Measurements from ENCODE around the gene ADGRL2.

Gene ADGRL2

DNA sequence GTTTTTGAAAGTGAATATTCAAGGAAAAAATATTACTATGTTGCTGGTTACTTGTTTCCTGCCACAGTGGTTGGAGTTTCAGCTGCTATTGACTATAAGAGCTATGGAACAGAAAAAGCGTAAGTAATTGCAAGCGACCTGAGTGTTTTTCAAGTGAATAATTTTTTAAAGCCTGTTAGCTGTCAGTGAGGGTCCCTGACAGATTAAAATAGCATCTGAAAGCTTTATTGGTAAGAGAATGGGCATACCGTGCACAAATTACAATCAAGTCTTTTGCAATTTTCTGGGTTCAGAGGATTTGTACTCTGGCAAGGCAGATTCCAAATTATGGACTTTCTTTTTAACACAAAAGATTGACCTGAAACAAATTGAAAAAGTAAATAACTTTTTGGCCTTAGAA lies 169.7 kb downstream of the ADGRL2 start:
- Histone ChIP-seq H2AK5ac (ENCODE audit: low read length) (no peak overlapping the region), H2BK15ac (replicated peaks; ENCODE audit: low read depth) (no peak overlapping the region), H4K8ac (ENCODE audit: low read depth, low read length) (no peak overlapping the region), H3K4me1 (ENCODE audit: control insufficient read depth, low read depth, low read length) (no peaks in the 10 kb centered on the region), H3K79me1 (ENCODE audit: low read length) (peaks cover 2% of the 10 kb centered on the region), H2BK5ac (ENCODE audit: low read length) (no peak overlapping the region), H3K36me3 (ENCODE audit: control insufficient read depth, insufficient read depth, low read length) (no peaks in the 10 kb centered on the region), H3K79me2 (ENCODE audit: control insufficient read depth, insufficient read depth, low read length) (no peaks in the 10 kb centered on the region), H3K23ac (ENCODE audit: low read length) (no peak overlapping the region), H2BK120ac (ENCODE audit: low read depth, low read length) (no peak overlapping the region), H3K18ac (ENCODE audit: low read length) (no peak overlapping the region), H3K4ac (ENCODE audit: low read depth, low read length) (no peak overlapping the region), H3K27ac (ENCODE audit: low read depth, low read length) (no peak overlapping the region), H3K9ac (ENCODE audit: low read length) (no peak overlapping the region), H3K4me2 (ENCODE audit: low read length) (no peak overlapping the region), H4K5ac (ENCODE audit: low read length) (no peak overlapping the region), H3K4me3 (ENCODE audit: low read length) (no peak overlapping the region), H3K27me3 (ENCODE audit: insufficient read depth, low read length, poor library complexity) (no peaks in the 10 kb centered on the region), H3K56ac (ENCODE audit: low read length) (no peak overlapping the region)
- no peak for DNase-seq
- WGBS (ENCODE audit: extremely low coverage, insufficient coverage, low lambda C conversion rate), result no CpG with 5 or more reads among the region's 3 CpGs

DNA sequence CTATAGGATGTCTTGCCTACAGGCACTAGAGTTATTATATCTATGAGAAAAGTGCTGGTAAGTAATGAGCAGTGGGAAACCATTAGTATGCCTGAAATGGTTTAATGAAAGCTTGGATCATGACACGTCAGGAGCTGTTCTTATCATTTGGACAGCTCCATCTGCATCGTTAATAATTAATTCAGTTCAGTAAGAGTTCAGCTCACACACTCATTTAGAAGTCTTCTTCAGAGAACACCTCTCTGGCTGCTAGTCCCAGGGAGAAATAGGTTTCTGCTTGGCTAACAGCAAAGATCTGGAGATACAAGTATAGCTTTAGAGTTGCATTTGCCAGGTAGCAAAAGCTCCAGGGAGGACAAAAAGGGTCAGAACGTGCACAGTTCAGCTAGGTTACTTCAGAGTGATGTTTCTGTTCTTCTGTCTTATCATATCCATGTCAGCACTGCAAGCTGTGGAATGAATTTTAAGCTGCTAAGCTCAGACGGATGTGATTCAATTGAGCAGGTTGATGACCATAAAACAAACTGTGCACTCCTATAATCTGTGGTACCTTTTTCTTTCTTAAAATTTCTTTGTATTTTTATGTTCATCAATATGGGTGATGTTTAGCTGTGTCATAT lies 173.6 kb downstream of the ADGRL2 start:
- no peaks in the 10 kb centered on the region for H3K27me3 ChIP-seq (ENCODE audit: insufficient read depth, low read length, poor library complexity)
- no peak overlapping the region for H2BK15ac ChIP-seq (replicated peaks; ENCODE audit: low read depth)
- no peak overlapping the region for H3K23ac ChIP-seq (ENCODE audit: low read length)
- H3K36me3 ChIP-seq (ENCODE audit: control insufficient read depth, insufficient read depth, low read length), result no peaks in the 10 kb centered on the region
- no peak overlapping the region for H4K8ac ChIP-seq (ENCODE audit: low read depth, low read length)
- H3K56ac ChIP-seq (ENCODE audit: low read length), result no peak overlapping the region
- no peak overlapping the region for H3K9ac ChIP-seq (ENCODE audit: low read length)
- no peak overlapping the region for H2AK5ac ChIP-seq (ENCODE audit: low read length)
- no peak overlapping the region for H3K4me2 ChIP-seq (ENCODE audit: low read length)
- H3K27ac ChIP-seq (ENCODE audit: low read depth, low read length), result no peak overlapping the region
- no peak overlapping the region for H4K5ac ChIP-seq (ENCODE audit: low read length)
- H3K4me3 ChIP-seq (ENCODE audit: low read length), result no peak overlapping the region
- DNase-seq, result no peak
- no peaks in the 10 kb centered on the region for H3K4me1 ChIP-seq (ENCODE audit: control insufficient read depth, low read depth, low read length)
- no peak overlapping the region for H2BK5ac ChIP-seq (ENCODE audit: low read length)
- no peaks in the 10 kb centered on the region for H3K79me1 ChIP-seq (ENCODE audit: low read length)
- no CpG with 5 or more reads among the region's 4 CpGs for WGBS (ENCODE audit: extremely low coverage, insufficient coverage, low lambda C conversion rate)
- H3K18ac ChIP-seq (ENCODE audit: low read length), result no peak overlapping the region
- no peak overlapping the region for H2BK120ac ChIP-seq (ENCODE audit: low read depth, low read length)
- H3K4ac ChIP-seq (ENCODE audit: low read depth, low read length), result no peak overlapping the region
- no peaks in the 10 kb centered on the region for H3K79me2 ChIP-seq (ENCODE audit: control insufficient read depth, insufficient read depth, low read length)

DNA sequence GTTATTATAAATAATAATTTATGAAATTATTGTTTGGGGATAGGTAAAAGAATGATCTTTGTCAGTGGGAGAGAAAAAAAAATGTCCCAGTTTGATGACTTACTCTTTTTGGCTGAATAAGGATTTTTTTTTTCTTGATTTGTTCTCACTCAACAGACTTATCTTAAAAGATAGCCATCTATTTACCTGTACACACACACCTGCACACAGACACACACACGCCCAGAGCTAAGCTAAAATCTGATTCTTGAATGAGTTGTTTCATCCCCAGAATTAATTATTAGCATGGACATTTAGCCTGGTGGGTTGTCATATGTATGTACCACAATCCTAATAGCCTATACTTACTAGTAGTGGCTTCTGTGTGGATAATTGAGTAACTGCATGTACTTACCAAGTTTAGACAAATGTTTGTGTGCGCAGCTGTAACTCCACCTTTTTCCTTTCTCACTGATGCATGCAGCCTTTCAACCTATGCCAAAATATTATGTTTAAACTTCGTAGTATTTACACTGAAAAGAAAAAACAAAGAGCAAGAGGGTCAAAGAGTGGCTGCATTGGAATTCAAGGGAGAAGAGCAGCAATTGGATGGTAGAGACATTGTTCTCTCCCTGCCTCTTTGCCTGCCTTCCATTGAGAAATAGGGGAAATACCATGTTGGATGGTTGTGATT lies 174.3 kb downstream of the ADGRL2 start:
- no peak overlapping the region for H3K27ac ChIP-seq (ENCODE audit: low read depth, low read length)
- H3K4ac ChIP-seq (ENCODE audit: low read depth, low read length), result no peak overlapping the region
- no peak overlapping the region for H4K8ac ChIP-seq (ENCODE audit: low read depth, low read length)
- no peak overlapping the region for H3K4me2 ChIP-seq (ENCODE audit: low read length)
- H3K56ac ChIP-seq (ENCODE audit: low read length), result no peak overlapping the region
- no peak overlapping the region for H3K4me3 ChIP-seq (ENCODE audit: low read length)
- no peaks in the 10 kb centered on the region for H3K79me2 ChIP-seq (ENCODE audit: control insufficient read depth, insufficient read depth, low read length)
- DNase-seq, result no peak
- H3K4me1 ChIP-seq (ENCODE audit: control insufficient read depth, low read depth, low read length), result no peaks in the 10 kb centered on the region
- no peak overlapping the region for H2AK5ac ChIP-seq (ENCODE audit: low read length)
- H3K23ac ChIP-seq (ENCODE audit: low read length), result no peak overlapping the region
- no peak overlapping the region for H2BK120ac ChIP-seq (ENCODE audit: low read depth, low read length)
- H3K18ac ChIP-seq (ENCODE audit: low read length), result no peak overlapping the region
- no peak overlapping the region for H3K9ac ChIP-seq (ENCODE audit: low read length)
- H3K27me3 ChIP-seq (ENCODE audit: insufficient read depth, low read length, poor library complexity), result no peaks in the 10 kb centered on the region
- H2BK15ac ChIP-seq (replicated peaks; ENCODE audit: low read depth), result no peak overlapping the region
- H3K36me3 ChIP-seq (ENCODE audit: control insufficient read depth, insufficient read depth, low read length), result no peaks in the 10 kb centered on the region
- no peak overlapping the region for H4K5ac ChIP-seq (ENCODE audit: low read length)
- WGBS (ENCODE audit: extremely low coverage, insufficient coverage, low lambda C conversion rate), result no CpG with 5 or more reads among the region's 3 CpGs
- no peaks in the 10 kb centered on the region for H3K79me1 ChIP-seq (ENCODE audit: low read length)
- no peak overlapping the region for H2BK5ac ChIP-seq (ENCODE audit: low read length)

DNA sequence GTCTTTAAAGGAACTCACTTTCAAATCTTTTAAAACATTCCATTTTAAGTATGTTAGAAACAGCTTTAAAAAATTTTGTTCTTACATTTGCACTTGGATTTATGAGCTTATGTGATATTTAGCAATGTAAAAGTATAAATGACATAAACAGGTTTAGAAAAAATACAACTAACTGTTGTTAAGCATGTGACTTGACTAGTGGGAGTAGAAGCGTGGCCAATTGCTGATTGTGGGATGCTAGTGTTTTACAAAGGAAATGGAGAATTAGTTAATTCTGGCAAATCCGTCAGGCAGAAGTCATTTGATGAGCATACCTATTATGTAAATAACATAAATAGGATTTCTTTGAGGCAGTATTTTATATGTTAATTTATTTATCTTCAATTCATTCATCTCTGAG lies 175.8 kb downstream of the ADGRL2 start:
- no peaks in the 10 kb centered on the region for H3K36me3 ChIP-seq (ENCODE audit: control insufficient read depth, insufficient read depth, low read length)
- no peak overlapping the region for H2AK5ac ChIP-seq (ENCODE audit: low read length)
- no peak overlapping the region for H4K5ac ChIP-seq (ENCODE audit: low read length)
- H2BK15ac ChIP-seq (replicated peaks; ENCODE audit: low read depth), result no peak overlapping the region
- no peak overlapping the region for H3K4ac ChIP-seq (ENCODE audit: low read depth, low read length)
- H3K4me3 ChIP-seq (ENCODE audit: low read length), result no peak overlapping the region
- H2BK120ac ChIP-seq (ENCODE audit: low read depth, low read length), result no peak overlapping the region
- no peak overlapping the region for H3K56ac ChIP-seq (ENCODE audit: low read length)
- H3K27me3 ChIP-seq (ENCODE audit: insufficient read depth, low read length, poor library complexity), result no peaks in the 10 kb centered on the region
- no peaks in the 10 kb centered on the region for H3K4me1 ChIP-seq (ENCODE audit: control insufficient read depth, low read depth, low read length)
- H3K9ac ChIP-seq (ENCODE audit: low read length), result no peak overlapping the region
- no peaks in the 10 kb centered on the region for H3K79me1 ChIP-seq (ENCODE audit: low read length)
- WGBS (ENCODE audit: extremely low coverage, insufficient coverage, low lambda C conversion rate), result no CpG with 5 or more reads among the region's 2 CpGs
- H3K23ac ChIP-seq (ENCODE audit: low read length), result no peak overlapping the region
- H3K4me2 ChIP-seq (ENCODE audit: low read length), result no peak overlapping the region
- H3K27ac ChIP-seq (ENCODE audit: low read depth, low read length), result no peak overlapping the region
- no peaks in the 10 kb centered on the region for H3K79me2 ChIP-seq (ENCODE audit: control insufficient read depth, insufficient read depth, low read length)
- H3K18ac ChIP-seq (ENCODE audit: low read length), result no peak overlapping the region
- no peak overlapping the region for H2BK5ac ChIP-seq (ENCODE audit: low read length)
- H4K8ac ChIP-seq (ENCODE audit: low read depth, low read length), result no peak overlapping the region
- no peak for DNase-seq

DNA sequence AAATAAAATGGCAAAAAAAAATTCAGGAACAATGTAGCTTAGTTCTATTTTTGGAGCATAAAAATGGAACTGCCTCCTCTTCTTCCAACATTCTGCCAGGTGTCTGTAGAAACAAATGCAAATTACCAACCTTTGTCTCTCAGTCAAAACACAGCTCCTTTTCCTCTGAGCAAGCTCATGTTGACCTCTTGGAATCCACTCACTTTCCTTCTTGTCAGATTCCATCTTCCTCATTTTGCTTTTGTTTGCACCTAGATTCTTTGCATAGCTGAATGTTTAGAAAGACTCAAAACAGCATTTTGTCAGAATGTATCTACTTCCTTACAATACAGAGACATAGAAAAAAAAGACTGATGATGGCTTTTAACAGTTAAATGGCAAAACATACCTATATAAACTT lies 178.2 kb downstream of the ADGRL2 start:
- Histone ChIP-seq H4K5ac (ENCODE audit: low read length) (no peak overlapping the region), H3K27ac (ENCODE audit: low read depth, low read length) (no peak overlapping the region), H3K27me3 (ENCODE audit: insufficient read depth, low read length, poor library complexity) (no peaks in the 10 kb centered on the region), H2BK15ac (replicated peaks; ENCODE audit: low read depth) (no peak overlapping the region), H3K9ac (ENCODE audit: low read length) (no peak overlapping the region), H3K36me3 (ENCODE audit: control insufficient read depth, insufficient read depth, low read length) (no peaks in the 10 kb centered on the region), H3K56ac (ENCODE audit: low read length) (no peak overlapping the region), H3K4ac (ENCODE audit: low read depth, low read length) (no peak overlapping the region), H3K4me3 (ENCODE audit: low read length) (no peak overlapping the region), H2AK5ac (ENCODE audit: low read length) (no peak overlapping the region), H4K8ac (ENCODE audit: low read depth, low read length) (no peak overlapping the region), H3K79me1 (ENCODE audit: low read length) (no peaks in the 10 kb centered on the region), H2BK120ac (ENCODE audit: low read depth, low read length) (no peak overlapping the region), H3K18ac (ENCODE audit: low read length) (no peak overlapping the region), H3K4me2 (ENCODE audit: low read length) (no peak overlapping the region), H3K79me2 (ENCODE audit: control insufficient read depth, insufficient read depth, low read length) (no peaks in the 10 kb centered on the region), H3K23ac (ENCODE audit: low read length) (no peak overlapping the region), H3K4me1 (ENCODE audit: control insufficient read depth, low read depth, low read length) (no peaks in the 10 kb centered on the region), H2BK5ac (ENCODE audit: low read length) (no peak overlapping the region)
- DNase-seq, result peak; percentile 86

DNA sequence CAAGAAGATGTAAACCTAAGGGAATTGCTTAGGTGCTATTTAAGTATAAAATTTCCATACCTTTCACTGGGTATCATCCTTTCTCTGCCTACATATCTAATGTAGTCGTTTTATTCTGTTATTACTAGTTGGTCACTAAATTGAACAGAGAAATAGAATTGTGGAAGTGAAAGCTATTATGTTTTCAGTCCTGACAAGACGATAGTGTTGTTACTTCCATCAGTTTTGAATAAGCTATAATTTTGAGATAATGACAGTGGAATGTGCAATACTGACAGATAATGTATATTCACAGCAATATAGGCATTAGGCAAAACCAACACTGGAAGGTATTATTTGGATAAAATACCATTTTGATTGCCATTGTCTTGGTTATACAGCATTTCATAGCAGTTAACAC lies 181.8 kb downstream of the ADGRL2 start:
- Histone ChIP-seq H3K27ac (ENCODE audit: low read depth, low read length) (no peak overlapping the region), H3K56ac (ENCODE audit: low read length) (no peak overlapping the region), H2BK5ac (ENCODE audit: low read length) (no peak overlapping the region), H3K4me1 (ENCODE audit: control insufficient read depth, low read depth, low read length) (no peaks in the 10 kb centered on the region), H3K23ac (ENCODE audit: low read length) (no peak overlapping the region), H3K4me2 (ENCODE audit: low read length) (no peak overlapping the region), H3K27me3 (ENCODE audit: insufficient read depth, low read length, poor library complexity) (no peaks in the 10 kb centered on the region), H3K9ac (ENCODE audit: low read length) (no peak overlapping the region), H4K8ac (ENCODE audit: low read depth, low read length) (no peak overlapping the region), H2AK5ac (ENCODE audit: low read length) (no peak overlapping the region), H3K18ac (ENCODE audit: low read length) (no peak overlapping the region), H3K79me1 (ENCODE audit: low read length) (no peaks in the 10 kb centered on the region), H3K4me3 (ENCODE audit: low read length) (no peak overlapping the region), H2BK15ac (replicated peaks; ENCODE audit: low read depth) (no peak overlapping the region), H3K4ac (ENCODE audit: low read depth, low read length) (no peak overlapping the region), H4K5ac (ENCODE audit: low read length) (no peak overlapping the region), H3K79me2 (ENCODE audit: control insufficient read depth, insufficient read depth, low read length) (no peaks in the 10 kb centered on the region), H2BK120ac (ENCODE audit: low read depth, low read length) (no peak overlapping the region), H3K36me3 (ENCODE audit: control insufficient read depth, insufficient read depth, low read length) (no peaks in the 10 kb centered on the region)
- no peak for DNase-seq
- no CpG with 5 or more reads among the region's 2 CpGs for WGBS (ENCODE audit: extremely low coverage, insufficient coverage, low lambda C conversion rate)

All from mesendoderm (in vitro differentiated cells).